ENCODE results near the gene POLR3K.

The POLR3K gene

DNA sequence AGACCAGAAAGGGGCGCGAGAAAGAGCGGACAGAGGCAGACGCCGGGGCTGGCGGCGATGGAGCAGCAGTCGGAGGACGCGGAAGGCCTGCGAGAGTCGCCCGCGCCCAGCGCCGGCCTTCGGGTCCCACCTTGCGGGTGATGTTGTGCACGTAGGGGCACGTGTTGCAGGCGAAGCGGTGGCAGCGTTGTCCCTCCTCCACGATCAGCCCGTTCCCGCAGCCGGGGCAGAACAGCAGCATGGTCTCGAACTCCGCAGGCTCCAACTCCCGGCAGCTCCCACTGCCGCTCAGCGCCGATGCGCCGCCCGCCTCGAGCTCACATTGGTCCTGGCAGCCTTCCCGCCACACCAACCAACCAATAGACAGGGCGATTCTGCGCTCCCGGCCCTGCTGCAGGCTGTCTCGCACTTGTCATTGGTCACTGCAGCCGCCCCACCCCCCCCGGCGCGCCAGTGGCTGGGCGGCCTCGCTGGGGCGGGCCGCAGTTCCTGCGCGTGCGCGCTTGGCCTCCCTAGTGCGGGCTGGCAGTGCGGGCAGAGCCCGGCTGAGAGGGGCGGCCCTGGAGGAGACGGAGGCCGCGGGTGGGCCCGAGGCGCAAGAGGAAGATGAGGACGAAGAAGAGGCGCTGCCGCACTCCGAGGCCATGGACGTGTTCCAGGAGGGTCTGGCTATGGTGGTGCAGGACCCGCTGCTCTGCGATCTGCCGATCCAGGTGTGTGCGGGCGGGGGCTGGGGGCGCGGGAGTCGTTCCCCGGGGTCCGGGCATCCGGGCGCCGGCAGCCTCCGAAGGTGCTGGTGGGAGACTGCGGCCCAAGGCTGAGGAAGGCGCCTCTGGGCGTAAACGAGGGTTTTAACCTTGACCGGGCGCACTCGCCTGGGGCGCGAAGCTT lies at the start of gene POLR3K, which contains the start of gene SNRNP25:
Gene POLR3K, minus strand, starts transcription at position 263 of the 891 bp plus-strand sequence. Its CDS starts 22 bp downstream, at position 241.
Gene SNRNP25, plus strand, starts transcription at position 483 of the 891 bp plus-strand sequence. Its CDS starts 189 bp downstream, at position 672.
- DNase-seq = peak; percentile 99

DNA sequence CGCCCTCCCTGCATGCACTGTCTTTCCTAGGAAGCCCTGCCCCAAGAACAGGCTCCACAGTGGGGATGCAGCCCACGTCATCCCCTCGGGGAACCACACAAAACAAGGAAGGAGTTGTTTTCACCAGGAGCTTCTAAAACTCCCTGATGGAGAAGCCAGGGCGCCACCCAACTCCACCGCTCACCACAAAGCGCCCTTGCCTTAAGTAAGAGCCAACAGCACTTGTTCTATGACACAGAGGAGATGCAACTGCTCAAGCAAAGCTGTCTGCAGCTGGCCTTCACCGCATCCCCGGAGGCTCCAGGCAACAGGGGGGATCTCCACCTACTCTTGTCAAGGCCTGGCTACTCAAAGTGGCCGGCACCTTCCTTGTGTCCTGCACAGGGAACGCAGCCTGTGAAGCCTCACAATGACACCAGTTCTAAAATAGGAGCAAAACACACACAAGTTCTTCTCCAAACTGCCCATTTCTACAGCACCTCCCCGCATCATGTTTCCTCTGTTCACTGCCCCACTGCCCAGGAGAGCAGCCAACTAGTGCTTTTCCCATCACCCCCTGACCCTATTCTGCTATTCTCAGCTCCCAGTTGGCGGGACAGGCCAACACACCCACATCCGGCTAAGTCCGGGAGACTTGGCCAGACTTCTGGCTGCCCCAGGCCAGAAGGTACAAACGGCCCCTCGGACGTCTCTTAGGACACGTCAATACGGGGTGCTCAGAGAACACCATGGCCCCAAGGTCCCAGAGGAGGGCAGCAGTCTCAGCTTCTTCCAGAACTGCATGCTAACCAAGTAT lies 48.9 kb upstream of the POLR3K start:
- DNase-seq = no peak

DNA sequence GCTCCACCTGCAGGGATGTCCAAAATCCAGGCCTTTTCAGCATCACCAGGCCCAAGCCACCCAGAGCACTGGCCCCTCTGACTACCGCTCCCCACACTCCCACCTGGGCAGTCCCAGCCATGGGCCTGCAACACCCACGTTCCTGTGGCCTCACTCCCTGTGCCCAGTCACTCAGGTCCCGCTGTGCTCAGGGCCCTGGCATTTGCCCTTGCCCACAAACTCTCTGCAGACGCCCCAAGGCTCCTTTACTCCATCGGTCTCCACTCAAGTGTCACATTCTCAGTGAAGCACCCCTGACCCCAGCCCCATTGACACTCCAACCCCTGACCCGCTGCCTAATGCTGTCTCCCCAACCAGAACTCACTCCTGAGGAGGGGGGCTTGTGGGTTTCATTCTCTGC lies 48.2 kb upstream of the POLR3K start:
- DNase-seq = no peak

DNA sequence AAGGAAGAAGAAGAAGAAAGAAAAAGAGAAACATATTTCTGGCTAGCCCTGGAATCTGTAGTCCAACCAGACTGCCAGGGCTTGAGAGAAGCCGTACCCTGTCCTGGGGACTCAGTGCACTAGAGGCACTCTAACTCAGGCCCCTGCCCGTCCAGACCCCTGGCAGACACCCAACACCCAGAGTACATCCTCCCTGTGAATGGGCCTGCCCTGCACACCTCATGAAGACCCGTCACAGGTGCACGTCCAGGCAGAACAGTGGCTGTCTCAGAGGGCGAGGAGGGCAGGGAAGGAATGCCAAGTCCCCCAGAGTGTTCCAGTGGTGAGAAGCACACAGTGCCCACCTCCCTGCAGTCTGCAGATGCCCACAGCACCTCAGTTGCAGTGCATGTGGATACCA lies 47.6 kb upstream of the POLR3K start:
- no peak for DNase-seq

DNA sequence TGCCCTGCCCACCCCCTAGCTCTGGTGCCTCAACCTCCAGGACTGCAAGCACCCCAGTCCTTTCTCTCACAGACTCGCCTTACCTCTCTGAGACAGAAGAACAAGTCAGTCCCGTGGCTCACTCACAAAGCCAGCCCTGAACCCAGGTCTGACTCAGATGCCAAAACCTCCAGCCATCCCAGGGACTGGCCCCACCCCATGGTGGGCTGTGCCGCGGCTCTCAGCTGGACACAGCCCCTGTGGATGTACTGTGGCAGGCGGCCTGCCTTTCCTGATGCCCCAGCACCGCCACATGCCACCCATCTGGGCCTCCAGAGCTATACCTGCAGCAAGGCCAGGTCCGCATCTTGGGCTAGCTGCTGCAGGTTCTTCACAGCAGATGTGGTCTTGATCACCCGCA lies 44.4 kb upstream of the POLR3K start:
- no peak for DNase-seq

DNA sequence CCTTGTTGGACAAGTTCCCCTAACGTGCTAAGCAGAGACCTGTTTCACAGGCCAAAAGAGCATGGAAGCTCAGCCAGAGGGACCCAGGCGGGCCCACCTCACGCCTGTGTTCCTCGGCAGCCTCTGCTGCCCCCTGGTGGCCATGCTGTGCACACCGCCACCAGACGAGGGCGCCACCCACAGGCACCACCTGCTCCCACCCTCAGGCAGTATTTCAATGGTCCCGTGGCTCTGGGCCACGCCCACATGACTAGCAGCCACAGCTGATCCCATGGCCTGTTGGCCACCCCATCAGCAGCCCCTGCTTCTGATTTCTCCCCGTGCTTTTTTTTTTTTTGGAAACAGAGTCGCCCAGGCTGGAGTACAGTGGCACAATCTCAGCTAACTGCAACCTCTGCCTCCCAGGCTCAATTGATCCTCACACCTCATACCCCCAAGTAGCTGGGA lies 43.5 kb upstream of the POLR3K start:
- DNase-seq = peak; percentile 97

DNA sequence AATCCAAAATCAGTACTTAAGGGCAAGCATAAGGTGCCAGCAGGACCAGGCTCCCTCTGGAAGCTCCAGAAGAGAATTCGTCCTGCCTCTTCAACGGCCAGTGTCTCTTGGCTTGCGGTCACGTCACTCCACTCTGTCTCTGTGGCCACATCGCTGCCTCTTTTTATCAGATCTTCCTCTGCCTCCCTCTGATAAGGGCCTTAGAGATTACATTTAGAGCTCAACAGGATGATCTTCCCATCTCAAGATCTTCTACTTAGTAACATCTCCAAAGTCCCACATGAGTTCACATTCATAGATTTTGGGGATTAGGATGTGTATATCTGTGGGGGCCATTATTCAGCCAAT lies 41.5 kb upstream of the POLR3K start:
- peak; percentile 61 for DNase-seq

DNA sequence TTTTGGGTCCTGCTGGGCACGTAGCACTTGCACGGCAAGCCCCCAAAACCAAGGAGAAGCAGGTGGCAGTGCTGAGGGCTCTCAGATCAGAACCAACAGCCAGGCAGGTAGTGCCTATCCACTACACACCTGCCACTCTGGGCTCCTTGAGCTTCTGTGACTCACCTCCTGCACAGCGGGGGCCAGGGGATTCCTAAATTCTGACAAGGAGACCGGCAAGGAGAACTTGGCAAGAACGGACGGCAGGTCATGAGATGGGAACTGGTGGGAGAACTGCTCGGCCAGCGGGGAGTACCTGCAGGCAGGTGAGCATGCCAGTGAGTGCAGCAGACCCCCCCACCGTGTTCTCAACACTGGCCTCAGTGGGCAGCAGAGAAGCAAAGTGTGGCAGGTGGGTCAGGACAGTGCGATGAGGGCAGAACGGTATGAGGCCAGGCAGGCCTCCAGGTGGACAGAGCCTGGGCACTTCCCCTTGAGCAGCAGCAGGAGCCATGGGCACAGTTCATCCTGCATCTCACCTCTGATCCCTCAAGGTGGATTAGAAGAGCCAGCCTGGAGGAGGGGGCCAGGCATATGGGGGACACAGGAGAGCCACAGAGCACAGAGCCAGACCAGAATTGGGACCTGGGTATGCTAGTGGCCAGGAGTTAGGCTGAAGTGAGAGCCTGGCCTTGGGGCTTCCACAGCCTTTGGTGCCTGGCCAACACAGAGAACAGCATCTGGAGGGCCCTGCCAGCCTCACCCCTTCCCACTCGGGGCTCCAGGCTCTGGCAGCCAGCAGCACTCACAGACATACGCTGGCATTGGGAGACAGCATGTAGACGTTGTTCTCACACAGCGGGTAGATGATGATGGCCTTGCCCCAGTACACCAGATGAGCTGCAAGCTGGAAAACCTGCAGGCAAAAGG lies 39.3 kb upstream of the POLR3K start:
- DNase-seq = no peak

DNA sequence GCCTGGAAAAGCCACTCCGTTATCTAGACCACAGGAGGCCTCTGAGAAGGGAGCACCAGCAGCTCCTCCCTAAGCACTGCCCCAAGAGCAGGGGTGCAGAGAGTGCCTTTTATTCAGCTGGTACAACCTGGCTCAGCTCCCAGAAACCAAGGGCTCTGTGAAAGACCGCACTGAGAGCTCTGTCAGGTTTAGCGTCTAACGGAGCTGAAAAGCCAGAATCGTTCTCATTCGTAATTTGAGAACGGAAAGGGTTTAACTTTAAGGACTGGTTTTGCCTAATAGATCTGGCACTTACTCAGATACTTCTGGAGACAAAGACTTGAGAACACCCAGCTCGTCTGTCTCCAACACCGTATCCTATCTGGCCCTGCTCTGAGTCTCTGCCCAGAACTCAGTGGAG lies 38.1 kb upstream of the POLR3K start:
- peak; percentile 89 for DNase-seq

DNA sequence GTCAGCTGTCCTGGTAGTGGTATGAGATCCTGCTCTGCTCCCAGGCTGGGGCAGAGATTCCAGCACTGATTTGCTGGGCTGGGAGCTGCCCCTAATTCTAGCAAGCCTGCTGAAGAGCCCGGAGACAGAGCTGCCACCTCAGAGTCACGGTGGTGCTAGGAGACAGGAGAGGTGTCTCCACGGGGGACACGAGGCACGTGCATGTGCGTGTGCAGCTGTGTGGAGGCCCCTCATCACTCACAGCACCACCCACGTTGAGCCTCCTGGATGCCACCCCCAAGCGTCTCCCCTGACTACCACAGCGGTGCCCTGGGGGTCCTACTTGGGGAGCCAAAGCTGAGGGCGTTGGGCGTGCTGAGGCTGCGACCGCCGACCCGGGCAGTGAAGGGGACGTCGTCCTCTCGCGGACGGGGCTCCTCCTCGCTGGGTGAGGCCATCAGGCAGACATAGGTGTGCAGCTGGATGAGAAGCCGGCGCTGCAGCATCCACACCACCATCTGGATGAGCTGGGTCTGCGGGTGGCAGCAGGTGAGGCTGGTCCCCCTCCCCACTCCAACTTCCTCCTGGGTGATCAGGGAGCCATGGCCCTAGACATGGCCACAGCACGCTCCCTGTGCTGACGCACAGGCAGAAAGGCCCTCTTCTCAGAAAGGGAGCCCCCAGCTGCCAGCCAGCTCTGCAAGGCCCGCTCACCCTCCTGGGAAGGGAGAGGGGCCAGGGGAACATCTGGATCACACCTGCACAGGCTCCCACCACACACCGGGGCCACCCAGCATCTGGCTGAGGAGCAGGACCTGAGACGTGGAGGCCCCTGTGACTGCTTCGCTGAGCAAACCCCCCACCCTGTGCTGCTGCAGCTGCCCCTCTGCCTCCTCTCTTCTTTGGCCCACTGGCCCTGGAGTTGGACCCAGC lies 36.2 kb upstream of the POLR3K start:
- DNase-seq = no peak

DNA sequence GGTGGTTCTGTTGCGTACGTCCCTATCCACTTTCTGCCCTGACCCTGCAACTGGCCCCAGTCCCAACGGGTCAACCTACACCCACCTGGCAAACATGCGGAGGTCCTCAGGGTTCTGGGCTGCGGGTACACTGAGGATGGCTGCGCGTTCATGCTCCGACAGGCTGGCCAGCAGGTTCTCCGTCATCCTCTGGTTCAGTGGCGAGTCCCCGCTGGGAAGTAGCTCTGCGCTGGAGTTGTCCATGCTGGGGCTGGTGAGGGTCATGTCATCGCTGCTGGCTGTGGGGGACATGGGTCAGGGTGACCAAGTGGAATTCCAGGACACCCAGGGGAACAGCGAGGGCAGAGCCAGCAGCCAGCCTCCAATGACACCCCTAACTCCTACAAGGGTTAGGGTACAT lies 35.2 kb upstream of the POLR3K start:
- DNase-seq = no peak

DNA sequence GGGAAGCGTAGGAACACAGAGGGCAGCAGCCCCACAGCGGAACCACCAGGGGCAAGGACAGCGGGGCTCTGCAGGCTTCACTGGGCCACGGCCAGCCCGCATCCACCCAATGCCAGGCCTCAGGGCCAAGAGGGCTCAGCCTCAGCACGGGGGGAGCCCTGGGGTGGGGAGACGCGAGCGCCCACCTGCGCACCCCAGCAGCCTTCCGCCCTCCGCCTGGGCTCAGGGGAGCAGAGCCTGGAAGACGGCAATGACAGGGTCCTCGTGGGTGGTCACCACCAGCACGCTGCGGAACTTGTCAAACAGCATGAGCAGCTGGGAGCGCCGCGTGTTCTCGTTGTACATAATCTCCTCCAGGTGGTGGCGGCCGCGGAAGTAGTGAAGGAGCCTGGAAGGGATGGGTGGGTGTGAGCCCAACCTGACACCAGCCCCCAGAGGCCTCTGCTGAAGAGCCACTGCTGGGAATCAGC lies 33.1 kb upstream of the POLR3K start:
- DNase-seq = no peak

DNA sequence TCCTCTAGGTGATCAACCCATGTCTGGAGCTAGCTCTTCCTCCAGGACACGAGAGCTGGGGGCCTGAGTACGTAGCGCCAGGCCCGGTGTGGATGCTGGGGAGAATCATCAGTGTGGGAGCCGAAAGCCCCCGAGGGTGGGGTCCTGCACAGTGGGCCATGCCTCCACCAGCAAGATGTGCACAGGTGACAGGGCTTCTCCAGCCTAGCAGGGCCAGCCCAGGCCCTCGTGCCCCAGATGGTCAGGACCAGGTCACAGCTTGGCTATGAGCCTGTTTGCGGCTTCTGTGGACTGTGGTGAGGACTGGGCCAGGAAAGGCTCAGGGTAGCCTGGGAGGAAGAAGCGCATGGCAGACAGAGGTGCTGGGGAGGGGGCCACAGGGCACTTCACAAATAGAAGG lies 32.5 kb upstream of the POLR3K start:
- peak; percentile 42 for DNase-seq

DNA sequence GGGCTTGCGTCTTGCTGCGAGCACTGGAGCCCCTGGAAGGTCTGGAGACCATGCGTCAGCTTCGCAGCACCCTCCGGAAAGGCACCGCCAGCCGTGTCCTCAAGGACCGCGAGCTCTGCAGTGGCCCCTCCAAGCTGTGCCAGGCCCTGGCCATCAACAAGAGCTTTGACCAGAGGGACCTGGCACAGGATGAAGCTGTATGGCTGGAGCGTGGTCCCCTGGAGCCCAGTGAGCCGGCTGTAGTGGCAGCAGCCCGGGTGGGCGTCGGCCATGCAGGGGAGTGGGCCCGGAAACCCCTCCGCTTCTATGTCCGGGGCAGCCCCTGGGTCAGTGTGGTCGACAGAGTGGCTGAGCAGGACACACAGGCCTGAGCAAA lies 32.0 kb upstream of the POLR3K start:
- no peak for DNase-seq

DNA sequence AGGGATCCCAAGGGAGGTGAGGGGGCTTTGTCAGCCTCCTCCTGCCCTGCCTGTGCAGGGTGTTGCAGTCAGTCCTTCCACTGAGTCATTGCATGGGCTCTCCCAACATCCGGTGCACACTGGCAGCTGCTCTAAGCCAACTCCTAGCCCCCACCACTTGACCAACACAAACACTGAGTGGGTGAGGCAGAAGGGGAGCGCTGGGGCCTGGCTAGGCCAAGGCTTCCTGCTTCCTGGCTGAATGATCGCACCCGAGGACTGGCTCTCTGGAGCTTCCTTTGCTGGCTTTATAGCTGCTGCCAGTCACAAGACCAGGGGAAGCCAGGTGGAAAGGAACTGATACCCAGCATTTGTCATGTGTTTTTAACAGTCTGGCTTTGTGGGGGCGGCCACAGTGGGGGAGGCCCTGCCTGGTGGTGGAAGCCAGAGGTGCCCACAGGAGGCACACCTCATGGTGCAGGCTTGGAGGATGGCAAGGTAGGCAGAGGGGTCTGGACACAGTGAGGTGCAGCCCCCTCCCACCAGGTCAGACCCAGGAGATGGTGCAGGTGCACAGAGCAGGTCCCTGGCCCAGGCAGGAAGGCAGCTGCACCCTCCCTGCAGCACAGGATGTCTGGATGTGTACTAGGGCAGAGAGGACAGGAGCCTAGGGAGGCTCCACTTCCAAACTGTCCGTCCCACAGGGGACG lies 31.5 kb upstream of the POLR3K start:
- peak; percentile 92 for DNase-seq

DNA sequence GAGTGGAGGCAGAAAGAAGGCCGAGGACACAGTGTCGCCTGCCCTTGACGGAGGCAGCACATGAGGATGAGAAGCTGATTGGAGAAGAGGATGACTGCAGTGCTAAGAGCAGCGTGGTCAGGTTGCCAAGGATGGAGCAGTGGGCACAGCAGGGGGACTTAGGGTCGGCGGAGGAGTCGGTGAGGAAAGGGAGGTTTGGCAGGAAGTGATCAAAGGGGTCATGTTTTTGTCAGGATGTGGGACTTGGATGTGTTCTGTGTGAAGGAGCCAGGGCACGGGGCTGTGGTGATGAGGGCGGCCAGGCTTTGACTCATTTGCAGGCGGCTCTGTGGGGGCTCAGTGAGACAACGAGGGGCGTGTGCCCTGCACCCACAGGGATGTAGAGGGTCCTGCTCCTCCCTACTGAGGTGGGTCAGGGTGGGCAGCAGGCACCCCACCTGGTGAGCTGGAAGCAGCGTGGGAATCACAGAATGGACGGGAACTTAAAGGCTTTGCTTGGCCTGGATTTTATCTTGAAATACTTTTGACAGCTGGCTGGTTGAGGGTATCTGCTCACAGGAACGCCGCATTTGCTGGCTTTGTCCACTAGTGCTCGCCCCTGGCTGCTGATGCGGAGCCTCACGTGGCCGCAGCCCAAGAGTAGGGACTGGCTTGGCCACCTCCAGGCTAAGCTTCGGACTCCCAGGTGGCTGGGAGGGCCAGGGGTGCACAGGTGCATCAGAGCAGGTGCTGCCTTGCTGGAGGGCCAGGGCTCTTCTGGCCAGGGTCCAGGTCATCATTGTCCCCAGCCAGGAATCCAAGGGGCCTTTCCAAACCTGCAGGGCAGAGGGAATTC lies 30.6 kb upstream of the POLR3K start:
- peak; percentile 44 for DNase-seq

DNA sequence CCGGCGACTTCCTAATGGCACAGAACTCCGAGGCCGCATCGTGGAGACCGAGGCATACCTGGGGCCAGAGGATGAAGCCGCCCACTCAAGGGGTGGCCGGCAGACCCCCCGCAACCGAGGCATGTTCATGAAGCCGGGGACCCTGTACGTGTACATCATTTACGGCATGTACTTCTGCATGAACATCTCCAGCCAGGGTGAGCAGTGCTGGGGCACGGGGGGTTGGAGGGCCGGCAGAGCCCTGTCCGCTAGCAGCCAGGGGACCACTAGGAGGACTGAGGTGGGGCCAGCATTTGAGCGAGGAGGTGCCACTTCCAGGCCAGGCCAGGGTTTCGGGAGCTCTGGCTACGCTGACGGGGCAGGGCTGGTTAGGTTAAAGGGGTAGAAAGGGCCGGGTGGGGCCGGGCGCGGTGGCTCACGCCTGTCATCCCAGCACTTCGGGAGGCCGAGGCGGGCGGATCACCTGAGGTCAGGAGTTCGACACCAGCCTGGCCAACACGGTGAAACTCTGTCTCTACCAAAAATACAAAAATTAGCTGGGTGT lies 29.7 kb upstream of the POLR3K start:
- DNase-seq = no peak

DNA sequence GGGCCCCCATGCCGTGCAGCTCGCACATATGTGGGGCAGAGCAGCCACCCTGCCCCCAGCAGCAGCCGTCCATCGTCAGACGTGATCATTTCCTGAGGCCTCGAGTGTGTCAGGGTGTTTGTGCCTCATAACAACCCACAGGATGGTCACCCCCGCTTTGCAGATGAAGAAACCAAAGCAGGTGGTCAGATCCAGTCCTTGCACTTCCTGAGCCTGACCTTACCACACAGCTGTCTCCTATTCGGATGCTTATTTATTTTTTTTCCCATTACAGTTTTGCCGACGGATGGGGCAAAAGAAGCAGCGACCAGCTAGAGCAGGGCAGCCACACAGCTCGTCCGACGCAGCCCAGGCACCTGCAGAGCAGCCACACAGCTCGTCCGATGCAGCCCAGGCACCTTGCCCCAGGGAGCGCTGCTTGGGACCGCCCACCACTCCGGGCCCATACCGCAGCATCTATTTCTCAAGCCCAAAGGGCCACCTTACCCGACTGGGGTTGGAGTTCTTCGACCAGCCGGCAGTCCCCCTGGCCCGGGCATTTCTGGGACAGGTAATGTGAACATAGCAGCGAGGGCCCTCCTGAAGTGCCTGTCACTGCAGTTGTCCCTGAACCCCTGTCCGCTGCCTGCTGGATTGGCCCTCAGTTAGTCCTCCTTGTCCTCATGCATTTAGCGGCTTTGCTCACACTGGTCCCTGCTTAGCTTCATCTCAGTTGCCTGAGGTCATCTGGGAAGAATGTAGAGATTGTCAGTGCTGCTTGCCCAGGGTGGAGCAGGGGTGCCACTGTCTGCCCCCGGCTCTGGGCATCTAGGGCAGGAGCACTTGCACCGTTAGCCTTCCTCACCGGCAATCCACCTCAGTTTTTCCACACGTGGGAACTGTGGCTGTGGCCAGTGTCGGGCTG lies 26.0 kb upstream of the POLR3K start:
- DNase-seq = no peak
